Neural cell (in vitro differentiated cells): Measurements from ENCODE around the gene GTF2H1.

Experiments
- EP300 ChIP-seq: fragments of 450-650 bp; conservative IDR thresholded peaks from 2 replicates; pipeline ENCODE4 v1.6.1; 2014; ENCODE audit warnings: antibody characterized with exemption, mild to moderate bottlenecking, moderate library complexity; ENCODE audit not compliant: poor library complexity, severe bottlenecking
- EZH2 ChIP-seq: fragments of 200-600, 300-800 bp; shearing (Covaris generic), sonication (generic); IDR thresholded peaks from 2 replicates; pipeline ENCODE4 v1.6.1; 2014; ENCODE audit warnings: antibody characterized with exemption, low read length, borderline replicate concordance, mild to moderate bottlenecking; ENCODE audit not compliant: insufficient read depth, poor library complexity, severe bottlenecking
- MXI1 ChIP-seq: fragments of 450-650 bp; conservative IDR thresholded peaks from 2 replicates; pipeline ENCODE4 v1.6.1; 2014; ENCODE audit warnings: antibody characterized with exemption, mild to moderate bottlenecking; ENCODE audit not compliant: poor library complexity, severe bottlenecking
- POLR2AphosphoS5 ChIP-seq: IDR thresholded peaks from 2 replicates; pipeline ENCODE4 v1.6.1; 2012
- SMC3 ChIP-seq: fragments of 450-650 bp; conservative IDR thresholded peaks from 2 replicates; pipeline ENCODE4 v1.6.1; 2014; ENCODE audit warnings: antibody characterized with exemption, mild to moderate bottlenecking, moderate library complexity; ENCODE audit not compliant: poor library complexity
- TAF1 ChIP-seq: IDR thresholded peaks from 2 replicates; pipeline ENCODE4 v1.6.1; 2012; ENCODE audit warnings: low read depth
- TF ChIP-seq, protein P1 (sequence below): fragments of 450-650 bp; IDR thresholded peaks from 2 replicates; pipeline ENCODE4 v1.5.1; 2014; ENCODE audit warnings: antibody characterized with exemption, mild to moderate bottlenecking, moderate library complexity; ENCODE audit not compliant: poor library complexity, severe bottlenecking
- TF ChIP-seq, protein P2 (sequence below): IDR thresholded peaks from 2 replicates; pipeline ENCODE4 v1.6.1; 2012; ENCODE audit warnings: borderline replicate concordance

DNA sequence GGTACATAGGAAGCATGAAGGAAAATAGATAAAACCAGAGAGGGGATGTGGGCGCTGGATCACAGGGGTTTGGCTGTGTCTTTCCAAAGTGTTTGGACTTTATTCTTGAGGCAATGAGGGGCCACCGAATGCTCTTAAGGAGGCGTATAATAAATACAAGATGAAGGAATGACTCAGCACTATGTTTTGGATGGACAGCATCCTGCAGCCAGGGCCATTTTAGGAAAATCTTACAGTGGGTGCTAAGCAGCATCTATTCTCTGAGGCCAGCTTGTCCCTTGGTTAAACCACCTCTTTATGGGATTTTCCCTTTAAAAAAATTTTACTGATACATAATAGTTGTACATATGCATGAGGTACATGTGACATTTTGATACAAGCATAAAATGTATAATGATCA, 67.7 kb downstream of the GTF2H1 start:
- TF ChIP-seq, protein P1, sequence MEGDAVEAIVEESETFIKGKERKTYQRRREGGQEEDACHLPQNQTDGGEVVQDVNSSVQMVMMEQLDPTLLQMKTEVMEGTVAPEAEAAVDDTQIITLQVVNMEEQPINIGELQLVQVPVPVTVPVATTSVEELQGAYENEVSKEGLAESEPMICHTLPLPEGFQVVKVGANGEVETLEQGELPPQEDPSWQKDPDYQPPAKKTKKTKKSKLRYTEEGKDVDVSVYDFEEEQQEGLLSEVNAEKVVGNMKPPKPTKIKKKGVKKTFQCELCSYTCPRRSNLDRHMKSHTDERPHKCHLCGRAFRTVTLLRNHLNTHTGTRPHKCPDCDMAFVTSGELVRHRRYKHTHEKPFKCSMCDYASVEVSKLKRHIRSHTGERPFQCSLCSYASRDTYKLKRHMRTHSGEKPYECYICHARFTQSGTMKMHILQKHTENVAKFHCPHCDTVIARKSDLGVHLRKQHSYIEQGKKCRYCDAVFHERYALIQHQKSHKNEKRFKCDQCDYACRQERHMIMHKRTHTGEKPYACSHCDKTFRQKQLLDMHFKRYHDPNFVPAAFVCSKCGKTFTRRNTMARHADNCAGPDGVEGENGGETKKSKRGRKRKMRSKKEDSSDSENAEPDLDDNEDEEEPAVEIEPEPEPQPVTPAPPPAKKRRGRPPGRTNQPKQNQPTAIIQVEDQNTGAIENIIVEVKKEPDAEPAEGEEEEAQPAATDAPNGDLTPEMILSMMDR = no peak
- TF ChIP-seq EZH2 = no peak
- TF ChIP-seq SMC3 = no peak
- TF ChIP-seq EP300 = no peak
- TF ChIP-seq, protein P2, sequence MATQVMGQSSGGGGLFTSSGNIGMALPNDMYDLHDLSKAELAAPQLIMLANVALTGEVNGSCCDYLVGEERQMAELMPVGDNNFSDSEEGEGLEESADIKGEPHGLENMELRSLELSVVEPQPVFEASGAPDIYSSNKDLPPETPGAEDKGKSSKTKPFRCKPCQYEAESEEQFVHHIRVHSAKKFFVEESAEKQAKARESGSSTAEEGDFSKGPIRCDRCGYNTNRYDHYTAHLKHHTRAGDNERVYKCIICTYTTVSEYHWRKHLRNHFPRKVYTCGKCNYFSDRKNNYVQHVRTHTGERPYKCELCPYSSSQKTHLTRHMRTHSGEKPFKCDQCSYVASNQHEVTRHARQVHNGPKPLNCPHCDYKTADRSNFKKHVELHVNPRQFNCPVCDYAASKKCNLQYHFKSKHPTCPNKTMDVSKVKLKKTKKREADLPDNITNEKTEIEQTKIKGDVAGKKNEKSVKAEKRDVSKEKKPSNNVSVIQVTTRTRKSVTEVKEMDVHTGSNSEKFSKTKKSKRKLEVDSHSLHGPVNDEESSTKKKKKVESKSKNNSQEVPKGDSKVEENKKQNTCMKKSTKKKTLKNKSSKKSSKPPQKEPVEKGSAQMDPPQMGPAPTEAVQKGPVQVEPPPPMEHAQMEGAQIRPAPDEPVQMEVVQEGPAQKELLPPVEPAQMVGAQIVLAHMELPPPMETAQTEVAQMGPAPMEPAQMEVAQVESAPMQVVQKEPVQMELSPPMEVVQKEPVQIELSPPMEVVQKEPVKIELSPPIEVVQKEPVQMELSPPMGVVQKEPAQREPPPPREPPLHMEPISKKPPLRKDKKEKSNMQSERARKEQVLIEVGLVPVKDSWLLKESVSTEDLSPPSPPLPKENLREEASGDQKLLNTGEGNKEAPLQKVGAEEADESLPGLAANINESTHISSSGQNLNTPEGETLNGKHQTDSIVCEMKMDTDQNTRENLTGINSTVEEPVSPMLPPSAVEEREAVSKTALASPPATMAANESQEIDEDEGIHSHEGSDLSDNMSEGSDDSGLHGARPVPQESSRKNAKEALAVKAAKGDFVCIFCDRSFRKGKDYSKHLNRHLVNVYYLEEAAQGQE = no peak
- no peak for TF ChIP-seq POLR2AphosphoS5
- no peak for TF ChIP-seq TAF1
- TF ChIP-seq MXI1 = no peak
